HG03108 (cell line): Measurements from ENCODE around the gene GDPD1.
"Not testable (repeated sequence)": the region's sequence is repeated elsewhere in the genome, so short reads cannot be mapped to it uniquely, and the experiment has no call there.

Source experiments
- ATAC-seq: cut with Tn5 transposase; IDR thresholded peaks from one replicate; pipeline ENCODE4 v1.9.1; 2021; ENCODE audit warnings: moderate library complexity; ENCODE audit not compliant: unreplicated experiment

The GDPD1 gene

GRCh38 chr17:59311521-59311920 is 91.2 kb downstream of the GDPD1 start:
- not testable (repeated sequence) for ATAC-seq

GRCh38 chr17:59315866-59316265 is 95.6 kb downstream of the GDPD1 start:
- no peak for ATAC-seq
